Measurements from ENCODE around the gene SEMA3B. TPM values are rescaled to one million over a fixed set of nuclear protein-coding genes. Genes with fewer than 3 reads are reported as not detected.

Gene SEMA3B
- total and polyA plus RNA-seq, 2 donors (not counting 3 experiments of a cell fraction or from before 2014, with no cell fraction given), result 1.2 to 1.5 TPM

DNA sequence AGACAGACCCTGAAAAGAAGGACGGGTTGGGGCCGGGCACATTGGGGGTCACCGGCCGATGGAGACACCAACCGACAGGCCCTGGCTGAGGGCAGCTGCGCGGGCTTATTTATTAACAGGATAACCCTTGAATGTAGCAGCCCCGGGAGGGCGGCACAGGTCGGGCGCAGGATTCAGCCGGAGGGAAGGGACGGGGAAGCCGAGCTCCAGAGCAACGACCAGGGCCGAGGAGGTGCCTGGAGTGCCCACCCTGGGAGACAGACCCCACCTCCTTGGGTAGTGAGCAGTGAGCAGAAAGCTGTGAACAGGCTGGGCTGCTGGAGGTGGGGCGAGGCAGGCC lies 7.8 kb downstream of the SEMA3B start:
- Histone ChIP-seq H3K9ac (replicated peaks; ENCODE audit: extremely low read depth, insufficient read depth, low read length) (no peak overlapping the region), H3K4me3 (replicated peaks in 1 of 3; ENCODE audit: insufficient read depth in 1 of 3, low read depth in 1 of 3, low read length in 3 of 3) (no peak overlapping the region), H2AFZ (ENCODE audit: low read depth, low read length) (no peak overlapping the region), H3K36me3 (ENCODE audit: control insufficient read depth in 2 of 2, extremely low read depth in 1 of 2, insufficient read depth in 2 of 2, low read length in 2 of 2) (no peaks in the 10 kb centered on the region), H3K27ac (ENCODE audit: insufficient read depth, low read depth, low read length) (no peak overlapping the region), H4K20me1 (replicated peaks; ENCODE audit: control insufficient read depth, extremely low read depth, insufficient read depth, low read length) (no peaks in the 10 kb centered on the region), H3K9me1 (replicated peaks; ENCODE audit: control insufficient read depth, extremely low read depth, insufficient read depth, low read length) (no peaks in the 10 kb centered on the region), H3K4me2 (ENCODE audit: insufficient read depth, low read length) (no peak overlapping the region), H3K27me3 (ENCODE audit: control insufficient read depth in 2 of 2, insufficient read depth in 2 of 2, low read length in 2 of 2) (peaks cover 18 to 24% of the 10 kb centered on the region in 2 experiments), H3K79me2 (ENCODE audit: control insufficient read depth, insufficient read depth, low read length) (no peaks in the 10 kb centered on the region), H3K9me3 (replicated peaks; ENCODE audit: control insufficient read depth, insufficient read depth, low read length) (no peaks in the 10 kb centered on the region), H3K4me1 (ENCODE audit: control insufficient read depth, extremely low read depth, insufficient read depth, low read length) (peaks cover 2% of the 10 kb centered on the region)
- ChIA-PET CTCF (interaction anchor here (0.6 to 4.9 kb wide), 3 partner anchors 15 to 47 kb away, joined by 3 to 47 read pairs (median 3); partner anchors contain the start of gene HYAL2), POLR2A (no interaction called here)
- no TSS peak for BruUV-seq (replicated peaks)
- TF ChIP-seq EZH2 (IDR thresholded peaks at IDR 0.05; ENCODE audit: borderline replicate concordance, low read depth, low read length, severe bottlenecking), result no peak
- TF ChIP-seq GATA2 (IDR thresholded peaks at IDR 0.05; ENCODE audit: insufficient read depth, insufficient read length, low read depth, low read length), result no peak
- no peak for TF ChIP-seq CTCF (IDR thresholded peaks at IDR 0.05; ENCODE audit: extremely low read depth in 1 of 2, insufficient read depth in 1 of 2, low read depth in 1 of 2, low read length in 2 of 2)
- no peak for TF ChIP-seq JUN (IDR thresholded peaks at IDR 0.05; ENCODE audit: borderline replicate concordance, insufficient read depth, insufficient read length, low read depth)
- TF ChIP-seq, protein P1, sequence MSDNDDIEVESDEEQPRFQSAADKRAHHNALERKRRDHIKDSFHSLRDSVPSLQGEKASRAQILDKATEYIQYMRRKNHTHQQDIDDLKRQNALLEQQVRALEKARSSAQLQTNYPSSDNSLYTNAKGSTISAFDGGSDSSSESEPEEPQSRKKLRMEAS (IDR thresholded peaks at IDR 0.05; ENCODE audit: insufficient read depth, insufficient read length), result no peak
- no peak for TF ChIP-seq POLR2AphosphoS5 (IDR thresholded peaks at IDR 0.05; ENCODE audit: insufficient read depth, low read depth, low read length)
- TF ChIP-seq MYC (IDR thresholded peaks at IDR 0.05; ENCODE audit: low read depth, low read length), result no peak
- TF ChIP-seq POLR2A (IDR thresholded peaks at IDR 0.05; ENCODE audit: low read depth, low read length), result no peak
- no peak for TF ChIP-seq FOS (IDR thresholded peaks at IDR 0.05; ENCODE audit: borderline replicate concordance, insufficient read depth, low read length)
- dilution Hi-C loops (cut with MboI; ENCODE audit: extremely low pct_ligation_motif_present, low sequenced_read_pairs), result no loop called here
- intact Hi-C loops (cut with micrococcal nuclease), result no loop called here
- FAIRE-seq, result no peak
- no peak for DNase-seq (ENCODE audit: low read depth, low spot score)
